ENCODE measurements around the gene RHBDD1. TPM values are rescaled to one million over a fixed set of nuclear protein-coding genes. Genes with fewer than 3 reads are reported as not detected.
A peak's percentile ranks its signal among the peaks of the same experiment; 100 is the strongest.
"Not testable (repeated sequence)": the region's sequence is repeated elsewhere in the genome, so short reads cannot be mapped to it uniquely, and the experiment has no call there.

The RHBDD1 gene
- total RNA-seq, 1 donor from 2014 or later, result 4.6 TPM

GRCh38 chr2:226799211-226799975 is 36.5 kb upstream of the RHBDD1 start, which contains the start of gene IRS1:
IRS1 (minus strand) TSS chr2:226799820; CDS start chr2:226798738, 1,082 bp downstream.
- DNase-seq (ENCODE audit: low read depth in 2 of 2), result peak in 1 of 2 donors; percentile 41

- DNase-seq (ENCODE audit: low read depth in 2 of 2), result no peak
Measured at GRCh38 chr2:226799976-226800940, 35.6 kb upstream of the RHBDD1 start.

GRCh38 chr2:226800941-226801784 is 34.7 kb upstream of the RHBDD1 start:
- peak in 1 of 2 donors; percentile 47 for DNase-seq (ENCODE audit: low read depth in 2 of 2)

GRCh38 chr2:226802573-226802972 is 33.3 kb upstream of the RHBDD1 start:
- DNase-seq (ENCODE audit: low read depth in 2 of 2), result peak; percentile 70 to 76

GRCh38 chr2:226803410-226803809 is 32.4 kb upstream of the RHBDD1 start:
- no peak for DNase-seq (ENCODE audit: low read depth in 2 of 2)

- DNase-seq (ENCODE audit: low read depth in 2 of 2), result no peak
Measured at GRCh38 chr2:226813148-226813701, 22.6 kb upstream of the RHBDD1 start.

- DNase-seq (ENCODE audit: low read depth in 2 of 2), result no peak
Measured at GRCh38 chr2:226818930-226819329, 16.9 kb upstream of the RHBDD1 start.

GRCh38 chr2:226825056-226825455 is 10.8 kb upstream of the RHBDD1 start:
- no peak for DNase-seq (ENCODE audit: low read depth in 2 of 2)

GRCh38 chr2:226828191-226828590 is 7.7 kb upstream of the RHBDD1 start:
- no peak for DNase-seq (ENCODE audit: low read depth in 2 of 2)

GRCh38 chr2:226829721-226830631 is 5.9 kb upstream of the RHBDD1 start:
- DNase-seq (ENCODE audit: low read depth in 2 of 2), result no peak

- no peak for DNase-seq (ENCODE audit: low read depth in 2 of 2)
Measured at GRCh38 chr2:226831266-226831665, 4.6 kb upstream of the RHBDD1 start.

GRCh38 chr2:226832061-226832460 is 3.8 kb upstream of the RHBDD1 start:
- DNase-seq (ENCODE audit: low read depth in 2 of 2), result no peak

- DNase-seq (ENCODE audit: low read depth in 2 of 2), result not testable (repeated sequence)
Measured at GRCh38 chr2:226834880-226835279, 974 bp upstream of the RHBDD1 start.

- peak in 1 of 2 donors; percentile 2 for DNase-seq (ENCODE audit: low read depth in 2 of 2)
Measured at GRCh38 chr2:226835420-226835795, 446 bp upstream of the RHBDD1 start.

- DNase-seq (ENCODE audit: low read depth in 2 of 2), result no peak
Measured at GRCh38 chr2:226836548-226836885, 663 bp downstream of the RHBDD1 start.

- no peak for DNase-seq (ENCODE audit: low read depth in 2 of 2)
Measured at GRCh38 chr2:226837334-226837733, 1.5 kb downstream of the RHBDD1 start.

- DNase-seq (ENCODE audit: low read depth in 2 of 2), result no peak
Measured at GRCh38 chr2:226837787-226838603, 2.1 kb downstream of the RHBDD1 start.

- DNase-seq (ENCODE audit: low read depth in 2 of 2), result no peak
Measured at GRCh38 chr2:226838722-226839121, 2.9 kb downstream of the RHBDD1 start.

GRCh38 chr2:226839161-226839560 is 3.3 kb downstream of the RHBDD1 start:
- DNase-seq (ENCODE audit: low read depth in 2 of 2), result no peak

Data from dermis microvascular lymphatic vessel endothelial cell (primary cell).